ENCODE measurements around the gene JAZF1.

DNA sequence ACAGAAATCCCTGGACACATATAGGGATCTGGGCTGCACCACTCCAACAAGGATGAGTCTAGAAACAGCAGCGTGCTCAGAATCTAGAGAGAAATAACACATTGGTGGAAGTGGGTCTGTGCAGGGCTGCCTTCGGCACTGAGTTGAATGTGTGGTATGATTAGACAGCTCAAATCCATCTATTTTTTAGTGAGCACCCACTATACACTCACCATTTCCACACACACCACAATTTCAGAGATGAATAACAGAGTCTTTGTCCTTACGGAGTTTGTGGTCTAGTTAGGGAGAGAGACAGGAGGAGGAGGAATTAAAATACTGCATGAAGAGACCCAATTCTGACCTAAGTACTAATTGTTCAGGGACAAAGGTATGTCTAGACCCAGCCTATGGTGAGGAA, 44.2 kb downstream of the JAZF1 start:
- TF ChIP-seq, protein P1, sequence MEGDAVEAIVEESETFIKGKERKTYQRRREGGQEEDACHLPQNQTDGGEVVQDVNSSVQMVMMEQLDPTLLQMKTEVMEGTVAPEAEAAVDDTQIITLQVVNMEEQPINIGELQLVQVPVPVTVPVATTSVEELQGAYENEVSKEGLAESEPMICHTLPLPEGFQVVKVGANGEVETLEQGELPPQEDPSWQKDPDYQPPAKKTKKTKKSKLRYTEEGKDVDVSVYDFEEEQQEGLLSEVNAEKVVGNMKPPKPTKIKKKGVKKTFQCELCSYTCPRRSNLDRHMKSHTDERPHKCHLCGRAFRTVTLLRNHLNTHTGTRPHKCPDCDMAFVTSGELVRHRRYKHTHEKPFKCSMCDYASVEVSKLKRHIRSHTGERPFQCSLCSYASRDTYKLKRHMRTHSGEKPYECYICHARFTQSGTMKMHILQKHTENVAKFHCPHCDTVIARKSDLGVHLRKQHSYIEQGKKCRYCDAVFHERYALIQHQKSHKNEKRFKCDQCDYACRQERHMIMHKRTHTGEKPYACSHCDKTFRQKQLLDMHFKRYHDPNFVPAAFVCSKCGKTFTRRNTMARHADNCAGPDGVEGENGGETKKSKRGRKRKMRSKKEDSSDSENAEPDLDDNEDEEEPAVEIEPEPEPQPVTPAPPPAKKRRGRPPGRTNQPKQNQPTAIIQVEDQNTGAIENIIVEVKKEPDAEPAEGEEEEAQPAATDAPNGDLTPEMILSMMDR (IDR thresholded peaks at IDR 0.05), result no peak
- no peak for TF ChIP-seq POLR2A (IDR thresholded peaks at IDR 0.05)
- TF ChIP-seq POLR2AphosphoS5 (IDR thresholded peaks at IDR 0.05), result no peak

Measured in prostate gland (tissue), 2 donors.